Esophagus muscularis mucosa (tissue), 4 donors: ENCODE measurements around the gene MAN1B1. TPM values are rescaled to one million over a fixed set of nuclear protein-coding genes. Genes with fewer than 3 reads are reported as not detected.
"Not testable (repeated sequence)": the region's sequence is repeated elsewhere in the genome, so short reads cannot be mapped to it uniquely, and the experiment has no call there.

ENCODE experiments used
- DNase-seq: peaks from one replicate; pipeline ENCODE4 v3.0.0-alpha.2; 2017; ENCODE audit errors: extremely low spot score
- H3K27ac ChIP-seq, 4 donors: fragments of 200-600 bp; sonication (generic); replicated peaks in 1 of 4; 1 replicate in 3 of 4; 2 replicates in 1 of 4; pipeline ENCODE4 v1.5.1; 2016 to 2019; ENCODE audit warnings: mild to moderate bottlenecking in 1 of 4
- H3K27me3 ChIP-seq, 4 donors: fragments of 200-600 bp; sonication (generic); one replicate each; pipeline versions ENCODE4 v1.5.1 to v1.6.0; 2016 to 2019
- H3K36me3 ChIP-seq, 4 donors: fragments of 200-600 bp; sonication (generic); one replicate each; pipeline ENCODE4 v1.5.1; 2016 to 2019
- H3K4me1 ChIP-seq, 4 donors: fragments of 200-600 bp; sonication (generic); one replicate each; pipeline ENCODE4 v1.5.1; 2016 to 2019
- H3K4me3 ChIP-seq, 4 donors: fragments of 200-600 bp; sonication (generic); 1 replicate in 2 of 4; 2 replicates in 2 of 4; pipeline ENCODE4 v1.5.1; 2016 to 2019; ENCODE audit warnings: mild to moderate bottlenecking in 4 of 4, moderate library complexity in 1 of 4
- H3K9me3 ChIP-seq, 4 donors: fragments of 200-600 bp; sonication (generic); 1 replicate in 3 of 4; 2 replicates in 1 of 4; pipeline ENCODE4 v1.5.1; 2016 to 2019
- CTCF ChIP-seq, 3 experiments: fragments of 200-600 bp in 2 of 3; fragments of 450-650 bp in 1 of 3; sonication (generic) in 2 of 3; IDR thresholded peaks; one replicate each; pipeline ENCODE4 v1.5.1; 2017 to 2019; ENCODE audit warnings: antibody characterized with exemption in 3 of 3, mild to moderate bottlenecking in 2 of 3, moderate library complexity in 1 of 3
- EP300 ChIP-seq: sonication (generic); formaldehyde crosslinking; IDR thresholded peaks from one replicate; pipeline ENCODE4 v1.6.1; 2017; ENCODE audit warnings: antibody characterized with exemption
- POLR2A ChIP-seq: fragments of 450-650 bp; IDR thresholded peaks from one replicate; pipeline ENCODE4 v1.6.1; 2017; ENCODE audit warnings: antibody characterized with exemption, moderate library complexity, mild to moderate bottlenecking, low read depth
- POLR2AphosphoS5 ChIP-seq, 2 donors: sonication (generic); formaldehyde crosslinking; IDR thresholded peaks; one replicate each; pipeline ENCODE4 v1.6.1; 2017; ENCODE audit warnings: antibody characterized with exemption in 2 of 2
- WGBS: methylation state at CpG from one replicate; pipeline ENCODE4 v1.1.5; 2018; 5-methylcytosine and 5-hydroxymethylcytosine counted together
- intact Hi-C: fragments of 100-400 bp; cut with DNase I; formaldehyde crosslinking; loops from one replicate; pipeline ENCODE4 v1.15.1; 2023
- total RNA-seq, 4 donors: library from RNA; depleted of rRNA; stranded (reverse); fragments of >200 nt; gene quantifications; one replicate each; pipeline versions ENCODE4 v1.1.0 to v1.2.1, GENCODE V29; 2016

MAN1B1 gene
- total RNA-seq, 4 donors from 2014 or later = 22.4 to 36.6 (median 27.0) TPM

- no peak overlapping the region for H3K27ac ChIP-seq
- DNase-seq = no peak
- intact Hi-C loops = no loop called here
- peaks cover 6 to 18% (median 16%) of the 10 kb centered on the region in 4 donors for H3K4me1 ChIP-seq
- H3K27me3 ChIP-seq = peaks cover 0 to 15% (median 0%) of the 10 kb centered on the region in 4 donors
- no peaks in the 10 kb centered on the region for H3K36me3 ChIP-seq
- H3K9me3 ChIP-seq = no peaks in the 10 kb centered on the region
- TF ChIP-seq CTCF (IDR thresholded peaks at IDR 0.05) (no peak), POLR2AphosphoS5 (IDR thresholded peaks at IDR 0.05) (no peak), EP300 (no peak), POLR2A (no peak)
- WGBS = 85% methylated on average over 15 of the region's 15 CpGs
- H3K4me3 ChIP-seq = no peak overlapping the region
These were observed 24.4 kb upstream of the MAN1B1 start for GRCh38 chr9:137062384-137062783.

GRCh38 chr9:137062798-137063197, 24.0 kb upstream of the MAN1B1 start:
- Histone ChIP-seq H3K27me3 (peaks cover 0 to 15% (median 0%) of the 10 kb centered on the region in 4 donors), H3K4me1 (peaks cover 6 to 14% (median 12%) of the 10 kb centered on the region in 4 donors)
- intact Hi-C loops, DNase-seq, H3K9me3 ChIP-seq, H3K4me3 ChIP-seq, H3K27ac ChIP-seq, H3K36me3 ChIP-seq: not testable (repeated sequence)
- no CpG with 5 or more reads among the region's 9 CpGs for WGBS

GRCh38 chr9:137063311-137064026, 23.3 kb upstream of the MAN1B1 start:
- Histone ChIP-seq H3K4me1 (peaks cover 6 to 10% (median 8%) of the 10 kb centered on the region in 4 donors), H3K9me3 (no peaks in the 10 kb centered on the region), H3K27me3 (peaks cover 0 to 22% (median 2%) of the 10 kb centered on the region in 4 donors), H3K27ac (no peak overlapping the region), H3K36me3 (no peaks in the 10 kb centered on the region), H3K4me3 (no peak overlapping the region)
- TF ChIP-seq CTCF (IDR thresholded peaks at IDR 0.05) (no peak), POLR2A (no peak), EP300 (no peak), POLR2AphosphoS5 (IDR thresholded peaks at IDR 0.05) (no peak)
- 87% methylated on average over 6 of the region's 26 CpGs for WGBS
- DNase-seq = no peak
- intact Hi-C loops = no loop called here

GRCh38 chr9:137064027-137064879, 22.5 kb upstream of the MAN1B1 start:
- Histone ChIP-seq H3K9me3 (no peaks in the 10 kb centered on the region), H3K4me1 (peaks cover 6 to 11% (median 8%) of the 10 kb centered on the region in 4 donors), H3K36me3 (no peaks in the 10 kb centered on the region), H3K27me3 (peaks cover 0 to 30% (median 10%) of the 10 kb centered on the region in 4 donors), H3K4me3 (no peak overlapping the region), H3K27ac (no peak overlapping the region)
- no peak for DNase-seq
- TF ChIP-seq POLR2AphosphoS5 (IDR thresholded peaks at IDR 0.05) = no peak
- TF ChIP-seq CTCF (IDR thresholded peaks at IDR 0.05) = peak; percentile 93 to 100 (median 95)
- intact Hi-C loops = no loop called here
- WGBS = 100% methylated on average over 3 of the region's 55 CpGs

GRCh38 chr9:137064880-137065164, 22.0 kb upstream of the MAN1B1 start:
- H3K27me3 ChIP-seq = peaks cover 0 to 35% (median 15%) of the 10 kb centered on the region in 4 donors
- peaks cover 9 to 17% (median 14%) of the 10 kb centered on the region in 4 donors for H3K4me1 ChIP-seq
- H3K36me3 ChIP-seq = no peaks in the 10 kb centered on the region
- no peak for DNase-seq
- intact Hi-C loops = no loop called here
- 87% methylated on average over 10 of the region's 12 CpGs for WGBS
- H3K4me3 ChIP-seq = no peak overlapping the region
- no peaks in the 10 kb centered on the region for H3K9me3 ChIP-seq
- no peak overlapping the region for H3K27ac ChIP-seq
- no peak for TF ChIP-seq POLR2A
- no peak for TF ChIP-seq POLR2AphosphoS5 (IDR thresholded peaks at IDR 0.05)
- no peak for TF ChIP-seq CTCF (IDR thresholded peaks at IDR 0.05)
- TF ChIP-seq EP300 = no peak
